HCT116 (cell line): ENCODE results near the gene MCF2L. TPM values are rescaled to one million over a fixed set of nuclear protein-coding genes. Genes with fewer than 3 reads are reported as not detected.

Source experiments
- ATAC-seq: fragments of 200-7000 bp; cut with Tn5 transposase; 2 replicates; pipeline ENCODE4 v1.9.1; 2020; ENCODE audit warnings: mild to moderate bottlenecking, moderate library complexity
- BruUV-seq: library from RNA; stranded (reverse); fragments of 400-500 nt; replicated peaks from 2 replicates; lab custom pipeline; 2021; lab: Mats Ljungman, UMichigan
- CTCF ChIA-PET: fragments of 300-600 bp; sonication (Branson Sonifier 250); formaldehyde crosslinking; loops from one replicate; lab custom pipeline; 2021; ENCODE audit warnings: antibody characterized with exemption; lab: Charles Lee
- POLR2A ChIA-PET: fragments of 300-600, 350-600 bp; sonication (Branson Sonifier 250); formaldehyde crosslinking; loops from one replicate; lab custom pipeline; 2021; ENCODE audit warnings: antibody characterized with exemption; lab: Charles Lee
- RAD21 ChIA-PET, 2 experiments: fragments of 300-600 bp; sonication (Branson Sonifier 250); formaldehyde crosslinking; loops; one replicate each; lab custom pipeline; 2023; ENCODE audit warnings: low total read pairs in 2 of 2; ENCODE audit not compliant: uncharacterized antibody in 2 of 2, unreplicated experiment in 2 of 2, low non-redundant PET in 1 of 2; lab: Charles Lee
- DNase-seq: peaks from one replicate; pipeline ENCODE4 v3.0.0-alpha.2; 2010; ENCODE audit warnings: low read depth, low spot score
- H2AFZ ChIP-seq: fragments of 200-600 bp; shearing (Covaris generic), sonication (generic); 2 replicates; pipeline ENCODE4 v1.6.1; 2017; ENCODE audit warnings: low read depth, mixed run types, mixed read lengths, antibody characterized with exemption, low read length; ENCODE audit not compliant: poor library complexity, severe bottlenecking
- H3K27ac ChIP-seq: 2 replicates; pipeline ENCODE4 v1.5.1; 2012; ENCODE audit warnings: low read depth, low read length
- H3K27me3 ChIP-seq: fragments of 200-600 bp; sonication (generic); 2 replicates; pipeline ENCODE4 v1.6.1; 2016; ENCODE audit warnings: mixed run types, low read length, mixed read lengths; ENCODE audit not compliant: insufficient read depth
- H3K36me3 ChIP-seq, 2 experiments: fragments of 200-500 bp in 1 of 2; fragments of 200-600 bp in 1 of 2; sonication (Bioruptor generic) in 1 of 2; sonication (generic) in 1 of 2; 2 replicates each; pipeline versions ENCODE4 v1.5.1 to v1.6.1; 2014 to 2016; ENCODE audit warnings: low read length in 2 of 2, inconsistent platforms in 1 of 2, mixed read lengths in 1 of 2, mixed run types in 1 of 2; ENCODE audit not compliant: insufficient read depth in 2 of 2, control insufficient read depth in 1 of 2
- H3K4me1 ChIP-seq, 2 experiments: fragments of 200-600 bp in 1 of 2; sonication (generic) in 1 of 2; 2 replicates each; pipeline versions ENCODE4 v1.5.1 to v1.6.1; 2012 to 2017; ENCODE audit warnings: low read length in 2 of 2, inconsistent platforms in 1 of 2, mild to moderate bottlenecking in 1 of 2, mixed read lengths in 1 of 2, mixed run types in 1 of 2, moderate library complexity in 1 of 2; ENCODE audit not compliant: insufficient read depth in 2 of 2, control insufficient read depth in 1 of 2
- H3K4me2 ChIP-seq: fragments of 200-600 bp; sonication (generic); 2 replicates; pipeline ENCODE4 v1.6.1; 2017; ENCODE audit warnings: mixed run types, low read length, mixed read lengths
- H3K4me3 ChIP-seq, 2 experiments: fragments of 200-600 bp in 1 of 2; sonication (generic) in 1 of 2; replicated peaks in 1 of 2; 2 replicates each; pipeline ENCODE4 v1.5.1; 2011 to 2016; ENCODE audit warnings: low read length in 2 of 2, control low read depth in 1 of 2, low read depth in 1 of 2, mild to moderate bottlenecking in 1 of 2, mixed read lengths in 1 of 2, mixed run types in 1 of 2
- H3K79me2 ChIP-seq: fragments of 200-600 bp; sonication (generic); 2 replicates; pipeline ENCODE4 v1.6.1; 2017; ENCODE audit warnings: mild to moderate bottlenecking, mixed run types, low read length, moderate library complexity, mixed read lengths; ENCODE audit not compliant: insufficient read depth
- H3K9ac ChIP-seq: fragments of 200-600 bp; sonication (generic); 2 replicates; pipeline ENCODE4 v1.6.1; 2016; ENCODE audit warnings: low read length, mixed read lengths
- H3K9me2 ChIP-seq: fragments of 200-600 bp; sonication (generic), shearing (Covaris generic); 2 replicates; pipeline ENCODE4 v1.6.1; 2017; ENCODE audit warnings: mixed run types, mild to moderate bottlenecking, moderate library complexity; ENCODE audit not compliant: insufficient read depth
- H3K9me3 ChIP-seq, 2 experiments: fragments of 200-500 bp in 1 of 2; fragments of 200-600 bp in 1 of 2; sonication (Bioruptor generic) in 1 of 2; sonication (generic) in 1 of 2; 2 replicates each; pipeline ENCODE4 v1.6.1; 2014 to 2017; ENCODE audit warnings: low read length in 2 of 2, mixed read lengths in 2 of 2, inconsistent platforms in 1 of 2, low read depth in 1 of 2, mild to moderate bottlenecking in 1 of 2, mixed run types in 1 of 2, moderate library complexity in 1 of 2; ENCODE audit not compliant: control insufficient read depth in 1 of 2, insufficient read depth in 1 of 2
- H4K20me1 ChIP-seq: fragments of 200-600 bp; sonication (generic), shearing (Covaris generic); 2 replicates; pipeline ENCODE4 v1.6.1; 2017; ENCODE audit warnings: mixed run types, mild to moderate bottlenecking, moderate library complexity; ENCODE audit not compliant: insufficient read depth
- ATF3 ChIP-seq: IDR thresholded peaks from 2 replicates; pipeline ENCODE4 v1.6.1; 2012
- CEBPB ChIP-seq: IDR thresholded peaks from 2 replicates; pipeline ENCODE4 v1.6.1; 2012; ENCODE audit warnings: low read depth
- CTCF ChIP-seq, 3 experiments: fragments of 200-600 bp in 1 of 3; sonication (generic) in 1 of 3; IDR thresholded peaks in 2 of 3; conservative IDR thresholded peaks in 1 of 3; 2 replicates each; pipeline ENCODE4 v1.5.1; 2012 to 2017; ENCODE audit warnings: low read depth in 2 of 3, low read length in 2 of 3, antibody characterized with exemption in 1 of 3, borderline replicate concordance in 1 of 3, control low read depth in 1 of 3, mild to moderate bottlenecking in 1 of 3, mixed read lengths in 1 of 3, mixed run types in 1 of 3, moderate library complexity in 1 of 3; ENCODE audit not compliant: insufficient read depth in 1 of 3
- ELF1 ChIP-seq: IDR thresholded peaks from 2 replicates; pipeline ENCODE4 v1.6.1; 2012; ENCODE audit warnings: low read depth, borderline replicate concordance
- EZH2 ChIP-seq: fragments of 200-600 bp; sonication (generic); IDR thresholded peaks from 2 replicates; pipeline ENCODE4 v1.6.1; 2017; ENCODE audit warnings: antibody characterized with exemption, mixed run types
- EZH2phosphoT487 ChIP-seq: fragments of 200-600 bp; IDR thresholded peaks from 2 replicates; pipeline ENCODE4 v1.6.1; 2018; ENCODE audit warnings: antibody characterized with exemption, borderline replicate concordance
- JUND ChIP-seq: IDR thresholded peaks from 2 replicates; pipeline ENCODE4 v1.6.1; 2012
- RAD21 ChIP-seq: IDR thresholded peaks from 2 replicates; pipeline ENCODE4 v1.6.1; 2012; ENCODE audit warnings: low read depth, mild to moderate bottlenecking
- TCF7L2 ChIP-seq: IDR thresholded peaks from 2 replicates; pipeline ENCODE4 v1.7.0; 2011; ENCODE audit warnings: borderline replicate concordance, inconsistent platforms; ENCODE audit not compliant: insufficient read depth, insufficient read length; ENCODE audit errors: extremely low read depth
- ZBTB33 ChIP-seq: IDR thresholded peaks from 2 replicates; pipeline ENCODE4 v1.6.1; 2011; ENCODE audit warnings: mild to moderate bottlenecking, low read length, moderate library complexity; ENCODE audit not compliant: insufficient replicate concordance; ENCODE audit errors: extremely low read depth
- ZFX ChIP-seq: fragments of 450-650 bp; IDR thresholded peaks from 2 replicates; pipeline ENCODE4 v1.6.1; 2017
- ZNF274 ChIP-seq: fragments of 200-500 bp; sonication (Bioruptor generic); IDR thresholded peaks from 2 replicates; pipeline ENCODE4 v1.6.1; 2014; ENCODE audit warnings: mild to moderate bottlenecking, low read depth, low read length, inconsistent platforms
- intact Hi-C: fragments of 100-400 bp; cut with micrococcal nuclease; formaldehyde crosslinking; loops from 2 replicates; pipeline ENCODE4 v1.10.0; 2022
- total RNA-seq: library from RNA; stranded (reverse); gene quantifications from one replicate; pipeline ENCODE4 v1.2.1, GENCODE V29; 2021; ENCODE audit not compliant: unreplicated experiment

MCF2L gene
- total RNA-seq, 1 experiment from 2014 or later, result 19.3 TPM

- Histone ChIP-seq H3K4me2 (no peak overlapping the region), H3K4me3 (no peak overlapping the region), H3K4me1 (no peaks in the 10 kb centered on the region), H3K9ac (no peak overlapping the region), H3K27ac (no peak overlapping the region), H3K36me3 (no peaks in the 10 kb centered on the region), H3K79me2 (no peaks in the 10 kb centered on the region), H4K20me1 (no peaks in the 10 kb centered on the region), H2AFZ (no peak overlapping the region), H3K9me3 (no peaks in the 10 kb centered on the region), H3K9me2 (no peaks in the 10 kb centered on the region), H3K27me3 (no peaks in the 10 kb centered on the region)
- ATAC-seq (no peak), DNase-seq (no peak)
- no TSS peak for BruUV-seq
- intact Hi-C loops, result no loop called here
- CTCF ChIA-PET, result no interaction called here
- POLR2A ChIA-PET, result no interaction called here
- RAD21 ChIA-PET, result no interaction called here
- TF ChIP-seq TCF7L2 (no peak), ELF1 (no peak), JUND (no peak), EZH2phosphoT487 (no peak), CEBPB (no peak), CTCF (IDR thresholded peaks at IDR 0.05 in 2 of 3, conservative IDR thresholded peaks at IDR 0.05 in 1 of 3; ENCODE audit: borderline replicate concordance in 1 of 3, insufficient read depth in 1 of 3, low read depth in 2 of 3, low read length in 2 of 3) (no peak), ZBTB33 (no peak), EZH2 (no peak), ZNF274 (no peak), RAD21 (no peak), ZFX (no peak), ATF3 (no peak)
Observed at GRCh38 chr13:113006660-113007059, 37.6 kb downstream of the MCF2L start.
